OCI-LY3 (cell line): Measurements from ENCODE around the gene CAV2.

Source experiments
- CTCF ChIP-seq: fragments of 200-600, 300-600 bp; sonication (generic); IDR thresholded peaks from 2 replicates; pipeline ENCODE4 v1.5.1; 2014; ENCODE audit warnings: antibody characterized with exemption, low read length, low read depth
- EZH2phosphoT487 ChIP-seq: fragments of 200-600 bp; shearing (Covaris generic); IDR thresholded peaks from 2 replicates; pipeline ENCODE4 v1.6.1; 2018; ENCODE audit warnings: antibody characterized with exemption, mixed run types, low read depth

GRCh38 chr7:116554436-116554835 is 54.9 kb downstream of the CAV2 start:
- TF ChIP-seq CTCF (no peak), EZH2phosphoT487 (no peak)
